LoVo (cell line): Measurements from ENCODE around the gene TMEM134.

Source experiments
- DNase-seq: peaks from one replicate; pipeline ENCODE4 v3.0.0-alpha.2; 2016; ENCODE audit warnings: low spot score

The TMEM134 gene

GRCh38 chr11:67458266-67458665, 10.8 kb downstream of the TMEM134 start:
- no peak for DNase-seq

- no peak for DNase-seq
These were observed 11.6 kb downstream of the TMEM134 start for GRCh38 chr11:67457453-67457852.

- DNase-seq: no peak
These were observed 12.9 kb downstream of the TMEM134 start for GRCh38 chr11:67456068-67456705.

- no peak for DNase-seq
These were observed 14.0 kb downstream of the TMEM134 start, which contains the start of gene CABP4 for GRCh38 chr11:67455054-67455453. CABP4 (plus strand) TSS chr11:67455354; CDS start chr11:67455424, 70 bp downstream.

GRCh38 chr11:67453816-67454732, 15.0 kb downstream of the TMEM134 start:
- no peak for DNase-seq

- no peak for DNase-seq
These were observed 16.7 kb downstream of the TMEM134 start, which contains the start of gene GPR152 for GRCh38 chr11:67452141-67452952. GPR152 (minus strand) TSS chr11:67452729; CDS start chr11:67452724, 5 bp downstream.

GRCh38 chr11:67451658-67451976, 17.4 kb downstream of the TMEM134 start:
- DNase-seq: no peak

- no peak for DNase-seq
These were observed 18.0 kb downstream of the TMEM134 start for GRCh38 chr11:67450796-67451657.

- DNase-seq: no peak
These were observed 19.8 kb downstream of the TMEM134 start for GRCh38 chr11:67449116-67449844.

GRCh38 chr11:67448220-67448609, 20.8 kb downstream of the TMEM134 start:
- DNase-seq: no peak

DNA sequence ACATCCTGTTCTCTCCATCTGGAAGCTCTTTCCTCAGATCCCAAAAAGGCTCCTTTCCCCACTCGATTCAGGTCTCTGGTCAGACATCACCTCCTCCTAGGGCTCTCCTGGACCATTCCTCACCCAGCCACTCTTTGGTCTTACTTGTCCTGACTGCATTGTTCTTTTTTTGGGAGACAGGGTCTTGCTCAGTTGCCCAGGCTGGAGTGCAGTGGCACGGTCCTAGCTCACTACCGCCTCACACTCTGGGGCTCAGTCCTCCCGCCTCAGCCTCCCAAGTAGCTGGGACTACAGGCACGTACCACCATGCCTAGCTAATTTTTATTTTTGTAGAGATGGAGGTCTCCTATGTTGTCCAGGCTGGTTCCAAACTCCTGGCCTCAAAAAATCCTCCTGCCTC, 23.5 kb downstream of the TMEM134 start:
- no peak for DNase-seq

DNA sequence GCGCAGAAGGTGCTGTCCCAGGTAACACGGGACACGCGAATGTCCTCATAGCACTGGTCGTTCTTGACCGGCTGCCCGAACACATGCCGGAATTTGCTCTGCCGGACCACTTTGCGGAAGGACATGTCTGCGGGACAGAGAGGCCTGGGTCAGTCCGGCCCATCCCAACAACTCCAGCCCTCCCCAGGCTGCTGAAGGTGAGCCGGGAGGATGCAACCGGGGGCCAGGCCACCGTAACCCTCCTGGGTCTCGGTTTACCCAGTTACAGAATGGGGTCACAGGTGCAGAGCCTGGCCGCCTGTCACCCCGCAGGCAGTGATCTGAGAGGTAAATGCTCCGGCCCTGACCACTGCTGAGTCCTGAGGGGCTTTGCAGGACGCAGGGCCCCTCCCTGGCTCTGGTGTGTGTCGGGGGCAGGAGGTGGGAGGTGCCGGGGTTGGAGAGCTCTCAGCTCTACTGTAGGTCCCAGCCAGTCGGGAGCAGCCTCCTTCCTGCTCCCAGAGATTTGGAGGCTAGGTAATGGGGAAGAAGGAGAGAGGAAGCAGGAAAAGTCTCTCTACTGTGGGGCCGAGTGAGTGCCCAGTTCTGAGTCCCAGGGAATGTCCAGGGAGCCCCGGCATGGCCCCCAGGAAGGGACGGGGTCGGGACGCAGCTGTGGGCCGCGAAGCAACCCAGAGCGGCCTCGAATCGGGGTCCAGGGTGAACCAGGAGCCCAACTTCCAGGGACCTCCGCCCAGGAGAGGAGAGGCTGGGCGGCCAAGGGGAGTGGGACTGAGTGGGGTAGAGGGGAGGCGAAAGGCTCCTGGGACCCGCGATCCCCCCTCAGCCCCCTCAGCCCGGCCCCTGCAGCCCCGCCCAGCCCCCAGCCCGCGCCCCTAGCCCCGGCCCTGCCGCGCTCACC, 26.3 kb downstream of the TMEM134 start:
- no peak for DNase-seq

- DNase-seq: no peak
These were observed 27.2 kb downstream of the TMEM134 start for GRCh38 chr11:67441731-67442351.

GRCh38 chr11:67441098-67441563, 27.9 kb downstream of the TMEM134 start:
- no peak for DNase-seq

GRCh38 chr11:67440229-67441097, 28.6 kb downstream of the TMEM134 start:
- DNase-seq: no peak

DNA sequence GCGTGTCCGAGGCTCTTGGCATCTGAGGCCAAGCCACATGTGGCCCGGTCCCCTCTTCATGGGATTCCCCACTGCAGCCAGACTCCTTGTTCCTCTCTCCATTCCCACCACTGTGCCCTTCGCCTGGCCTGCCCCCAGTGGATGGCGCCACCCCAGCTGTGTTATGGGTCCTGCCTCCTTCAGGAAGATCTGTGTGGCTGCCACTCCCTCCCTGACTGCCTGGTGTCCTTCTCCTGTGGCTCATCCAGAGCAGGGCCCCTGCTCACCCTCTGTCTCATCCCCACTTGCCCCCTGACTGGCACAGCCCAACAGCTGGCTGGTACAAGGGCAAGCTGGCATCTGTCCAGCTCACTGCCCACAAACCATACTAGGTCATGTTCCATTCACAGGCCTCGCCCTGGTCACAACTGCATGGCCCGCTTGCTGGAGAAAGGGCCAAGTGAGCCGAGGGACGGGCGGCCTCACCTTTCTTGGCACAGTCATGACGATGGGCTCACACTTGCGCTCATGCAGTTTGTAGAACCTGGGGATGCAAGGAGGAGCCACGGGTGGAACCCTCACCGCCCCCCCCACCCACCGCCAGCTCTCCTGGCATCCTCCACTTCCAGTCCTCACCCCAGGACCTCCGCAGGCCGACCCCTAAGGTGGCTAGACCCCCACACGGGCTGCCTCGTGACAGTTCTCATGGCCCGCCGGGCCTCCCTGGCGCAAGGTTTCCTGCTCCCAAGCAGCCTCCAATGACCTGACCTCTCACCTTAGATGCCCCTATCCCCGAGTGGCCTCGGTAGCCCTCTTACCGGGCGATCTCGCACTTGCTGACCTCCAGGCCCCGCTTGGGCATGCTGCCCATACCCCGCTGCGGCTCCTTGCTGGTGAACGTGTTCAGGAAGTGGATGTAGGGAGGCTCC, 29.5 kb downstream of the TMEM134 start:
- DNase-seq: no peak
